Measurements from ENCODE around the gene TMEM18. TPM values are rescaled to one million over a fixed set of nuclear protein-coding genes. Genes with fewer than 3 reads are reported as not detected.

TMEM18 gene
- total RNA-seq, 4 donors from 2014 or later = 10.8 to 49.7 (median 34.3) TPM

DNA sequence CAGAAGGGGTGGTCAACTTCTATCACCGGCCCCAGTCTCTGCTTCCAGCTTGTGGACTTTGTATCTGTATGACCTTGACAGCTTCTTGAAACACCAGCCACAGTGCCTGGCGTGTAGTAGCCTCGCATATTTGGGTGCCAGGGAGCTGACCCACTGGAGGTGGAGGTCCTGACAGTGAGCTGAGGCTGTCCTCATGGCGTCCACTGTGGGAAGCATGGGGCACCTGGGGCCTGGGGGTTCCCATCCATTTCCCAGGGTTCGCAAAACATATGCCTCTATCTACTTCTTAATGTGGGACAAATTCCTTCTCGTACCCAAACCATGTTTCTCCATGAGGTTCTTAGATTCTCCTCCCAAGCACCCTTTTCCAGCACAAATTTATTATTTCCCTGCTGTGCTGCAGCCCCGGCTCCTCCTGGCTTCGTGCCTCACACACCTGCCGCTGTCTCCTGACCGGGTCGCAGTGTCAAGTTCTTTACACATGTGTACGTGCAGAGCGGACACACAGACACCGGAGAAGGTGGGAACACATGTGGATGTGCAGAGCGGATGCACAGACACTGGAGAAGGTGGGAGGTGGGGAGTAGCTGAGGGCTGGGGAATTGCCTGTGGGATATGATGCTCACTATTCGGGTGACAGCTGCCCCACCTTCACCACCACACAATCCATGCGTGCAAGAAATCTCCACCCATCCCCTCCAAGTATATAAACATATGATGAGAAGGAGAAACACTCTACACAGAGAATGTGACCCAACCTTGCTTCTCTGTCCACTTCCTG lies 23.4 kb downstream of the TMEM18 start:
- Histone ChIP-seq H3K27ac (no peak overlapping the region), H3K36me3 (no peaks in the 10 kb centered on the region), H3K4me1 (no peaks in the 10 kb centered on the region), H3K27me3 (no peaks in the 10 kb centered on the region), H3K4me3 (no peak overlapping the region), H3K9me3 (no peaks in the 10 kb centered on the region)
- TF ChIP-seq, protein P1, sequence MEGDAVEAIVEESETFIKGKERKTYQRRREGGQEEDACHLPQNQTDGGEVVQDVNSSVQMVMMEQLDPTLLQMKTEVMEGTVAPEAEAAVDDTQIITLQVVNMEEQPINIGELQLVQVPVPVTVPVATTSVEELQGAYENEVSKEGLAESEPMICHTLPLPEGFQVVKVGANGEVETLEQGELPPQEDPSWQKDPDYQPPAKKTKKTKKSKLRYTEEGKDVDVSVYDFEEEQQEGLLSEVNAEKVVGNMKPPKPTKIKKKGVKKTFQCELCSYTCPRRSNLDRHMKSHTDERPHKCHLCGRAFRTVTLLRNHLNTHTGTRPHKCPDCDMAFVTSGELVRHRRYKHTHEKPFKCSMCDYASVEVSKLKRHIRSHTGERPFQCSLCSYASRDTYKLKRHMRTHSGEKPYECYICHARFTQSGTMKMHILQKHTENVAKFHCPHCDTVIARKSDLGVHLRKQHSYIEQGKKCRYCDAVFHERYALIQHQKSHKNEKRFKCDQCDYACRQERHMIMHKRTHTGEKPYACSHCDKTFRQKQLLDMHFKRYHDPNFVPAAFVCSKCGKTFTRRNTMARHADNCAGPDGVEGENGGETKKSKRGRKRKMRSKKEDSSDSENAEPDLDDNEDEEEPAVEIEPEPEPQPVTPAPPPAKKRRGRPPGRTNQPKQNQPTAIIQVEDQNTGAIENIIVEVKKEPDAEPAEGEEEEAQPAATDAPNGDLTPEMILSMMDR (IDR thresholded peaks at IDR 0.05) = no peak
- TF ChIP-seq POLR2A (IDR thresholded peaks at IDR 0.05) = no peak
- intact Hi-C loops (cut with DNase I; ENCODE audit: low total_unique reads) = no loop called here
- no peak for DNase-seq

DNA sequence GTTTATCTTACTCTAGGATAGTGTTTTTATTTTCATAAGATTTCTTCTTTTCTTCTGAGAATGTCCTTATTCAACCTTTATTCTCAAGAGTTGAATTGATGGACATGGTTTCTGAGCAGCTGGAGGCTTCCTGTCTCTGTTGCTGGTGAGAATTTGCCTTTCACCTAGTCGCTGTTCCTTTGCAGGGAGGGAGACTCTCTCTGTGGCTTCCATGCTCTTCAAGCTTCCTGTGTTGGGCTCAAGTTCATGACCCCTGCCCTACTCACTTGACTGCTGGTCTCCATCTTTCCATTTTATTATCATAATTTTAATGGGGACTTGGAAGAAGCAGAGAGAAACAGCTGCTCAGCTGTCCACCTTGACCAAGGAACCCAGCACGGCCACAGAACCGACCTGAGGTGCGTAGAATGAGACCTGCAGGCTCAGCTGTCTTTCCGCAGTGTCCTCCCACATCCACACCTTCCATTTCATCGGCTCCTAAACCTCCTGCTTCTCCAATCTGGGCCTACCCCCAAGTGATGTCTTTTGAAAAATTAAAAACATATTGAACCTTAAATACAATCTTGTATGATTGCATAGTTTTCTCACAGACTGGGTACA lies 24.2 kb downstream of the TMEM18 start:
- Histone ChIP-seq H3K36me3 (no peaks in the 10 kb centered on the region), H3K27me3 (no peaks in the 10 kb centered on the region), H3K4me1 (no peaks in the 10 kb centered on the region), H3K27ac (no peak overlapping the region), H3K9me3 (no peaks in the 10 kb centered on the region), H3K4me3 (no peak overlapping the region)
- intact Hi-C loops (cut with DNase I; ENCODE audit: low total_unique reads) = no loop called here
- DNase-seq = no peak
- no peak for TF ChIP-seq POLR2A (IDR thresholded peaks at IDR 0.05)
- TF ChIP-seq, protein P1 (IDR thresholded peaks at IDR 0.05) = no peak

DNA sequence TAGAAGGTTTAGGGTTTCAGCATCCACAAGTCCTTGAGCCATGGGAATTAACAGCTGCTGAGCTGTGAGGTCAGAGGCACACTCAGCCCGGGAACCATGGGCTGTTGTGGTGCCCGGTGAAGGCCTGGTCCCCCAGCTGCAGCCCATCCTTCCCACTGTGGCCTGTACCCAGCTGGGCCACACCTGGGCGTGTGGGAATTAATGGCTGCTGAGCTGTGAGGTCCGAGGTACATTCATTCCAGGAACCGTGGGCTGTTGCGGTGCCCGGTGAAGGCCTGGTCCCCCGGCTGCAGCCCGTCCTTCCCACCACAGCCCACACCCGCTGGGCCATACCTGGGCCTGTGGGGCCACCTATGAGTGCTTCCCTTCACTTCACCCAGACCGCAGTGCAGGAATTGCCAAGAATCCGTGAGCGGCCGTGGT lies 25.2 kb downstream of the TMEM18 start:
- DNase-seq = no peak
- Histone ChIP-seq H3K27me3 (no peaks in the 10 kb centered on the region), H3K9me3 (no peaks in the 10 kb centered on the region), H3K4me1 (no peaks in the 10 kb centered on the region), H3K27ac (no peak overlapping the region), H3K36me3 (no peaks in the 10 kb centered on the region), H3K4me3 (no peak overlapping the region)
- intact Hi-C loops (cut with DNase I; ENCODE audit: low total_unique reads) = no loop called here
- TF ChIP-seq POLR2A (IDR thresholded peaks at IDR 0.05) = no peak
- TF ChIP-seq, protein P1 (IDR thresholded peaks at IDR 0.05) = no peak

DNA sequence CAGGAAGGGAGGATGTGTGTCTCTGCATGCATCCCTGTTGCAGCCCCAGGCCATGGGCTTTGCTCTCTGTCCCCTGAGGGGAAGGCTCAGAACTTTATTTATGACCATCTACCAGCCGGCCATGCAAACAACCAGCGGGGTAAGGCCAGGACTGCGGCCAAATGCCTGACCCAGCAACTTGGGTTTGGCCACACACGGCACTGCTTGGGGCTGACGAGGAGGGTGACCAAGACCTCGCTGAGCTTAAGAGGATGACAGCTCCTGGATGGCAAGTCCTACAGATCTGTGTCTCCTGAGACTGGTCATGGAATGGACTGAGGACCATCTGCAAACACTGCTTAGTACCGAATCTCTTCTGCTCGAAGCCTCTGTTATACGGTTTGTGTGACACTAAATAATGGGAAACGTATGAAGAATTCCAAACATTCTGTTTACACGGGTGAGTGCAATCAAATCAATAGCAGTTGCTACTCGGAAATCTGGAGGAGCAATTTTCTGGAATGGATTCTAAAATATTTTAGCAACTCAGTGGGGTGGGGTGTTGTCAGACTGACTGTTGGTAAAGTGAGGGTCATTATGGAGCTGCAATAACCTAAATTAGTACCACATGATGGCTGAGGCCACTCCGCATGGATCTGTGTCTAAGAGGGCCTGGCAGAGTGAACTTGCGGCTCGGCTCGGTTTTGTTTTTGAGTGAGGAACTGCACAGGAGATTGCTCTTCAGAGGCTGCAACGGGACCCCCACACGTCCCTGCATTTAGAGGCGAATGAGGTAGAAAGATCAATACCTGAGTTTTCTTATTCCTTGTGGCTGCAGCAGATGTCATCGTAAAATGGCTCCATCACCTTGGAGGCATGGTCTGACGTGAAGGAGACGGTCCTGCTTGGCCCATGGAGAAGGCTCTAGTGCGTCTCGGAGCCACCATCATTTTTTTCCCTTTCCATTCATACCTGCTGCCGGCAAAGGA lies 26.6 kb downstream of the TMEM18 start:
- H3K4me1 ChIP-seq = no peaks in the 10 kb centered on the region
- intact Hi-C loops (cut with DNase I; ENCODE audit: low total_unique reads) = no loop called here
- no peak overlapping the region for H3K27ac ChIP-seq
- H3K27me3 ChIP-seq = no peaks in the 10 kb centered on the region
- H3K4me3 ChIP-seq = no peak overlapping the region
- no peak for TF ChIP-seq POLR2A (IDR thresholded peaks at IDR 0.05)
- TF ChIP-seq, protein P1 (IDR thresholded peaks at IDR 0.05) = no peak
- no peaks in the 10 kb centered on the region for H3K9me3 ChIP-seq
- no peaks in the 10 kb centered on the region for H3K36me3 ChIP-seq
- DNase-seq = no peak
